GM12874 (cell line): ENCODE measurements around the gene KPNB1.

Experiments used
- TF ChIP-seq, protein P1 (sequence below): IDR thresholded peaks from 2 replicates; pipeline ENCODE4 v1.5.1; 2011; ENCODE audit warnings: low read depth, mild to moderate bottlenecking, control low read depth, low read length, moderate library complexity; ENCODE audit not compliant: insufficient read depth

KPNB1 gene

DNA sequence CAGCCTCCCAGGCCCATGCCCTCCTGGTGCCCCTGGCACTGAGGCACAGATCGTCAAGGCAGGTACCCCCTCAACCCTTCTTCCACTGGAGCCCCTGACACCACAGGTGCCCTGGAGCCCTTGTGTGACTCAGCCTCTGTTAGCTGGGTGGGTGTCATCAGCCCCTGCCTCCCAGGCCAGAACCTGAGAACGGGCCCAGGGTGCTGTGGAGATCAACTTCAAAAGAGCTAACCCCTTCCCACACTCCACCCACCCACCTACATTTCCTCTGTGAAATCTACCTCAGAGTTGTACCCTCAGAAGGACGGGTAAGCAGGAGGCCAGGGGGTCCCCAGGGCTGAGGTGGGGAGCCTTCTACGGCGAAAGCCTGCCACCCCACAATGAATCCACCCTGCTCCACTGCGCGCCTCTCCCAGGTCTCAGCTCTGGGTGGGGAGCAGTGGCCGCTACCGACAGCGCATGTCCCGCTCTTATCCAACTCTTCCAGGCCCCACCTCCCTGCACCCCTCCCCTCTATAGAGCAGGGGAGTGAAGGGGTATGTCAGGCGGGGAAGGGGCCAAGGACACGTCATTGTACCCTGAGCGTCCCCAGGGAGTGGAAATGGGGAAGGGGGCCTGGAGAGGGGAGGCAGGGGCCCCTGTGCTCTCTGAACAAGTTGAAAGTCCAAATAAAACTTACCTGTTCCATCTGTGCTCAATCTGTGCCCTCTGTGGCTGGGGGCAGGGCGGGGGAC lies 61.8 kb downstream of the KPNB1 start:
- TF ChIP-seq, protein P1, sequence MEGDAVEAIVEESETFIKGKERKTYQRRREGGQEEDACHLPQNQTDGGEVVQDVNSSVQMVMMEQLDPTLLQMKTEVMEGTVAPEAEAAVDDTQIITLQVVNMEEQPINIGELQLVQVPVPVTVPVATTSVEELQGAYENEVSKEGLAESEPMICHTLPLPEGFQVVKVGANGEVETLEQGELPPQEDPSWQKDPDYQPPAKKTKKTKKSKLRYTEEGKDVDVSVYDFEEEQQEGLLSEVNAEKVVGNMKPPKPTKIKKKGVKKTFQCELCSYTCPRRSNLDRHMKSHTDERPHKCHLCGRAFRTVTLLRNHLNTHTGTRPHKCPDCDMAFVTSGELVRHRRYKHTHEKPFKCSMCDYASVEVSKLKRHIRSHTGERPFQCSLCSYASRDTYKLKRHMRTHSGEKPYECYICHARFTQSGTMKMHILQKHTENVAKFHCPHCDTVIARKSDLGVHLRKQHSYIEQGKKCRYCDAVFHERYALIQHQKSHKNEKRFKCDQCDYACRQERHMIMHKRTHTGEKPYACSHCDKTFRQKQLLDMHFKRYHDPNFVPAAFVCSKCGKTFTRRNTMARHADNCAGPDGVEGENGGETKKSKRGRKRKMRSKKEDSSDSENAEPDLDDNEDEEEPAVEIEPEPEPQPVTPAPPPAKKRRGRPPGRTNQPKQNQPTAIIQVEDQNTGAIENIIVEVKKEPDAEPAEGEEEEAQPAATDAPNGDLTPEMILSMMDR, result no peak

DNA sequence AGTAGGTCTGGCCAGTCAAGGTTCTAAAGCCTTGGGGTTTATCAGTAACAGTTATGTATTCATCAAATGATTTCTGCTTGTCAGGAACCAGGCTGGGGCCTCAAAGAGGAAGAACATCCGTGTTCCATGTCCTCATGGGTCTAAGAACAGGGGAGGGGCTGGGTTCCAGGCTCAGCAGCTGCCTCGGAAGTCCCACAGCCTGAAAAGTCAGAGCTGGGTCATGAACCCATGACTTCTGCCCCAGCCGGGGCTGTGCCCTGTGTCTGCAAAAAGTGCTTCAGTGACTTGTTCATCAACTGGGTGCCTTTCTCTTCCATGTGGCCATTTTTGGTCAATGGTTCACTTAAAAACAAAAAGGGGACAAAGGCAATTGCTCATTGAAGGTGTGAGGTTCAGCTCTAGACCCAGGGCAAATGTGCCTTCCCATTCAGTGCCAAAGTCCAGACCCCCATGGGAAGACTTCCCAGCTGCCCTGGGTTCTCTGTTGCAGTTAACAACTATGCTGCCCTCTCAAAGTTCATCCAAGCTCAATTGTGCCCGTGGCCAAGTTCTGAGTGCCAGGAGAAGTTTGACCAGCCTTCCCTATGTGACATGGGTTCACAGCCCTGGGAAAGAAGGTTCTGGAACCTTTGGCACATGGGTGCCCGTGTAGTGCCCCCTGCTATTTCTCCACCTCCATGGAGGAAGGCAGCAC lies 62.8 kb downstream of the KPNB1 start:
- TF ChIP-seq, protein P1, result no peak

DNA sequence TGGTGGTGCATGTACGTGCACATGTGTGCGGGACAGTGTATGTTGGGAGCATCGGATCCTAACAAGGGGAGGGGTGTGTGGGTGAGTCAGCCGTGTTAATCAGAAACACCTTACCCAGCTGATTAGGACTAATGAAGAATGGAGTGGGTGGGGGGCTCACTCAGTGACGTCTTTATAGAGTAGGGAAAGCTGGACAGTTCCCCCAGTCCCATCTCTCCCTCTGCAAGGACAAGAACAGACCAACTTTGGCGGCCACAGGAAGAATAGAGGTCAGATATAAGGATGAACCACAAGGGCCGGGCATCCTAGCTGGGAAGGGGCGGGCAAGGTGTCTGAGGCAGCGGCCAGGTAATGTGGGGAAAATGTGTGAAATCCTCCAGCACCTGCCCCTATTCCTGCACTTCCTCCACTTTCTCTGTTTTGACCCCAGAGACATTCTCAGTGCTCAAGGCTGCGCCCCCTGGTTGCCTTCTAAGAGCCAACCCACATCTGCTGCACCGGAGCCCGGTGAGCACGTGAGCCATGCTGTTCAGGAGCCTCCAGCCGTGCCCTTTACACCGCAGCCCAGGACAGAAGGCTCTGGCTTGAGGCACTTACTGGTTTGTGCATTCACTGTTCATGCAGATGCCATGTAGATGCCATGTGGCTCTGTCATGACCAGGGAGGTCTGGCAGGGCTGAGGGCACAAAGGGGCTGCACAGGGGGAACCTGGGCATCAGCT lies 64.4 kb downstream of the KPNB1 start:
- TF ChIP-seq, protein P1, result peak; percentile 40

DNA sequence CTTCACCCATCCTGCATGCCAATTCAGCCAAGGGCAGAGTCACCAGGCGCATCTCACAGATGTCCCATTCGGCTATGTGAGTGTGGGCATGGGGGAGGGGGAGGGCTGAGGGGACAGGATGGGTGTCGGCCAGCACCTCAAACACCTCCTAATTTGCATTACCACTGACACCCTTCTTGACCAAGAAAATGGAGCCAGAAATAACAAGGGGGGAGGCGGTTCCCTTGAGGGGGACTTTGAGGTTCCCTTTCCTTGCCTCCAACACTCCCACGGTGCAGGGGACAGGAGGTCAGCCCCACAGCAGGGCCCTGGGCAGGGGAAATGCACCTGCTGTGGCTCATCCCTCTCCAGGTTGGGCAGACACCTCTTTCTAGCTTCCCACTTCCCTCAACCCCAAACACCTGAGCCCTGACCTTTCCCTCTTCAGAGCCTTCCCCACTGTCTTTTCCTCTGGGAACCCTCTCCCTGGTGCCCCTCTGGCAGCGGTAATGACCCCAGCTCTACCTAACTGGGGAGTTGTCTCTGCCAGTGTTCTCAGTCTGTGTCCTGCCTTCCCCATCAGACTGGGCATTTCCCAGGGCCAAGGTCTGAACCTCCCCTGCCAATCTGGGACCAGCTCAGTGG lies 65.2 kb downstream of the KPNB1 start:
- TF ChIP-seq, protein P1, result no peak

DNA sequence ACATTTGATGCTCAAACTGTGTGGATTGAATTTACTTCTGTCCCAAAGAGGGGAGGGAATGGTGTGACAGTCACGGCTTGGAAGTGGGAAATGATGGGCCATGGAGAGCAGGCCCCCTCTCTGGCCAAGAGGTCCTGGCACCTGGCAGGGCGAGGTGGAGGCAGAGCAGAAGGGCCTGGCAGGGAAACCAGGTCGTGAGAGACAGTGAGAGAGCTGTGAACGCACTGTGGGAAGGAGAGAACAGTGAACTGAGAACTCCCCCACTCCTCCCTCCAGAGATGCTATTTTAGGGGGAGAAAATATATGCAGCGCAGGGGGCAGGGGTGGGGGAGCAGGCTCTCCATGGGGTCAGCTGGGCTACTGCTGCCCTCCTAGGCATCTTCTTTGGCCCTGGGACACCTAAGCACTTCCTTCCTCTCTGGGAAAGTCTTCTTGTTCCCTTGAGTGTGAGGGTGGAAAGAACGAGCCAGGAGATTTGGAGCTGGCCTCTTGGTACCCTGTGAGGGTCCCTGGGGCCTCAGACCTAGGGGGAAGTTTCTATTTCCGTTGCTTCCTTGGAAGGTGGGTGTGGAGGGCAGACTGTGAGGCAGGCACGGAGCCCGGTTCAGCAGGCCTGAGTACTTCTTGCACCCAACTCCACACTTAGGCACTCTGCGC lies 66.1 kb downstream of the KPNB1 start:
- TF ChIP-seq, protein P1, result no peak

DNA sequence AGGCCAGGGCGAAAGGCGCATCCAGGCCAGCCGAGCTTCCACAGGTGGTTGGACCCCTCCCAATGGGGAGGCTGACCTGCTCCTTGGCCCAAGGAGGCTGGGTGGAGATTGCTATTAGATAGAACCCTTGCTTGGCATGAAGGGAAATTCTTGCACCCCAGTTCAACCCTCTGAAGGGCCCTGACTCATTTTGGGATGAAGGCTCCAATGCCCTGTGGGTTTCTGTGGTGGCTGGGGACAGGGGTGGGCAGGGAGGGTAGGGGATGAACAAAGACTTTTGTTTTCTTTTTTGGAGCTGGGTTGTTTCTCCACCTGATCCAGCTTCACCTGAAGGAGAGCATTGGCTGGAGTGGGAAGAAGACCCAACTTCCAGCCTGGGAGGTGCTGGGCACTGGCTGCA lies 66.7 kb downstream of the KPNB1 start:
- TF ChIP-seq, protein P1, result no peak
